Measurements from ENCODE around the gene IPO11. TPM values are rescaled to one million over a fixed set of nuclear protein-coding genes. Genes with fewer than 3 reads are reported as not detected.

Gene IPO11
- total RNA-seq, 2 experiments from 2014 or later, result 59.7 to 61.2 TPM

GRCh38 chr5:62536783-62537182 is 124.2 kb downstream of the IPO11 start:
- TF ChIP-seq CTCF (IDR thresholded peaks at IDR 0.05), result no peak
- no peak for DNase-seq
- no peaks in the 10 kb centered on the region for H3K27me3 Mint-ChIP-seq
- H3K4me1 Mint-ChIP-seq (ENCODE audit: low read depth), result peaks cover 3% of the 10 kb centered on the region
- H3K27ac Mint-ChIP-seq, result no peak overlapping the region
- H3K4me3 Mint-ChIP-seq, result no peak overlapping the region
- POLR2A ChIA-PET, result no interaction called here
- H3K36me3 Mint-ChIP-seq (ENCODE audit: low read depth), result peaks cover 25% of the 10 kb centered on the region
- H3K9me3 Mint-ChIP-seq, result no peaks in the 10 kb centered on the region
- ATAC-seq, result no peak
- CTCF ChIA-PET, result no interaction called here
- intact Hi-C loops (cut with micrococcal nuclease), result no loop called here

- intact Hi-C loops (cut with micrococcal nuclease), result no loop called here
- H3K36me3 Mint-ChIP-seq (ENCODE audit: low read depth), result peaks cover 24% of the 10 kb centered on the region
- peak overlapping the region; percentile 10 for H3K27ac Mint-ChIP-seq
- TF ChIP-seq CTCF (IDR thresholded peaks at IDR 0.05), result no peak
- H3K4me3 Mint-ChIP-seq, result no peak overlapping the region
- no peaks in the 10 kb centered on the region for H3K27me3 Mint-ChIP-seq
- peaks cover 3% of the 10 kb centered on the region for H3K4me1 Mint-ChIP-seq (ENCODE audit: low read depth)
- ATAC-seq, result peak; percentile 64
- ChIA-PET POLR2A (no interaction called here), CTCF (no interaction called here)
- DNase-seq, result no peak
- H3K9me3 Mint-ChIP-seq, result no peaks in the 10 kb centered on the region
Observed at GRCh38 chr5:62538017-62538942, 125.7 kb downstream of the IPO11 start.

GRCh38 chr5:62542720-62543119 is 130.2 kb downstream of the IPO11 start:
- no peak overlapping the region for H3K27ac Mint-ChIP-seq
- peaks cover 3% of the 10 kb centered on the region for H3K4me1 Mint-ChIP-seq (ENCODE audit: low read depth)
- CTCF ChIA-PET, result no interaction called here
- intact Hi-C loops (cut with micrococcal nuclease), result no loop called here
- no peaks in the 10 kb centered on the region for H3K9me3 Mint-ChIP-seq
- peaks cover 44% of the 10 kb centered on the region for H3K36me3 Mint-ChIP-seq (ENCODE audit: low read depth)
- no peak overlapping the region for H3K4me3 Mint-ChIP-seq
- no peaks in the 10 kb centered on the region for H3K27me3 Mint-ChIP-seq
- ATAC-seq, result no peak
- POLR2A ChIA-PET, result no interaction called here
- no peak for DNase-seq
- no peak for TF ChIP-seq CTCF (IDR thresholded peaks at IDR 0.05)

- peaks cover 33% of the 10 kb centered on the region for H3K36me3 Mint-ChIP-seq (ENCODE audit: low read depth)
- no peak overlapping the region for H3K4me3 Mint-ChIP-seq
- H3K27ac Mint-ChIP-seq, result no peak overlapping the region
- ATAC-seq (no peak), DNase-seq (no peak)
- H3K27me3 Mint-ChIP-seq, result no peaks in the 10 kb centered on the region
- no peaks in the 10 kb centered on the region for H3K4me1 Mint-ChIP-seq (ENCODE audit: low read depth)
- no peak for TF ChIP-seq CTCF (IDR thresholded peaks at IDR 0.05)
- intact Hi-C loops (cut with micrococcal nuclease), result no loop called here
- H3K9me3 Mint-ChIP-seq, result no peaks in the 10 kb centered on the region
- ChIA-PET CTCF (no interaction called here), POLR2A (interaction anchor here (1.1 kb wide), 2 partner anchors 8 to 106 kb away, joined by 3 to 5 read pairs; no protein-coding TSS in a partner anchor)
Observed at GRCh38 chr5:62547945-62548630, 135.5 kb downstream of the IPO11 start.

- TF ChIP-seq CTCF (IDR thresholded peaks at IDR 0.05), result no peak
- H3K4me3 Mint-ChIP-seq, result no peak overlapping the region
- no peaks in the 10 kb centered on the region for H3K4me1 Mint-ChIP-seq (ENCODE audit: low read depth)
- peaks cover 27% of the 10 kb centered on the region for H3K36me3 Mint-ChIP-seq (ENCODE audit: low read depth)
- no peaks in the 10 kb centered on the region for H3K27me3 Mint-ChIP-seq
- ChIA-PET POLR2A (no interaction called here), CTCF (no interaction called here)
- ATAC-seq (no peak), DNase-seq (no peak)
- intact Hi-C loops (cut with micrococcal nuclease), result no loop called here
- no peaks in the 10 kb centered on the region for H3K9me3 Mint-ChIP-seq
- H3K27ac Mint-ChIP-seq, result no peak overlapping the region
Observed at GRCh38 chr5:62550103-62550502, 137.5 kb downstream of the IPO11 start.
